HEK293 (cell line): ENCODE measurements around the gene OPRM1.

ENCODE experiments used
- CTCF ChIA-PET: fragments of 350-600 bp; formaldehyde crosslinking; extraction: SDS; loops from one replicate; lab custom pipeline; 2021; ENCODE audit warnings: antibody characterized with exemption; lab: Yijun Ruan, JAX
- POLR2A ChIA-PET: fragments of 300-600 bp; formaldehyde crosslinking; extraction: SDS; loops from one replicate; lab custom pipeline; 2020; ENCODE audit warnings: antibody characterized with exemption, inconsistent platforms; lab: Yijun Ruan, JAX
- H3K27ac ChIP-seq: fragments of 200-500 bp; sonication (Bioruptor generic); 2 replicates; pipeline ENCODE4 v1.5.1; 2014; ENCODE audit warnings: low read depth, low read length, control low read depth, inconsistent platforms; ENCODE audit errors: extremely low read depth
- H3K36me3 ChIP-seq, 2 experiments: fragments of 200-500 bp in 1 of 2; sonication (Bioruptor generic) in 1 of 2; 1 replicate in 1 of 2; 2 replicates in 1 of 2; pipeline ENCODE4 v1.5.1; 2014 to 2017; ENCODE audit warnings: inconsistent platforms in 2 of 2, low read length in 2 of 2; ENCODE audit not compliant: control insufficient read depth in 2 of 2, insufficient read depth in 1 of 2
- H3K4me1 ChIP-seq: fragments of 200-500 bp; sonication (Bioruptor generic); 2 replicates; pipeline ENCODE4 v1.5.1; 2014; ENCODE audit warnings: mild to moderate bottlenecking, low read length, inconsistent platforms; ENCODE audit not compliant: control insufficient read depth, insufficient read depth
- H3K4me3 ChIP-seq: 2 replicates; pipeline ENCODE4 v1.5.1; 2011; ENCODE audit warnings: low read depth, mild to moderate bottlenecking, control low read depth, low read length, moderate library complexity
- H3K9me3 ChIP-seq: fragments of 200-500 bp; sonication (Bioruptor generic); 2 replicates; pipeline ENCODE4 v1.5.1; 2014; ENCODE audit warnings: low read depth, low read length, inconsistent platforms; ENCODE audit not compliant: control insufficient read depth, insufficient read depth
- AEBP2 ChIP-seq: fragments of 450-650 bp; formaldehyde crosslinking; IDR thresholded peaks from 2 replicates; pipeline ENCODE4 v1.5.1; 2016; ENCODE audit warnings: missing biosample characterization, missing genetic modification characterization, borderline replicate concordance
- ELK4 ChIP-seq: IDR thresholded peaks from 2 replicates; pipeline ENCODE4 v1.6.1; 2011; ENCODE audit warnings: mild to moderate bottlenecking, low read depth, low read length, borderline replicate concordance
- FEZF1 ChIP-seq: fragments of 450-650 bp; formaldehyde crosslinking; IDR thresholded peaks from 2 replicates; pipeline ENCODE4 v1.5.1; 2016; ENCODE audit warnings: missing biosample characterization, missing genetic modification characterization
- KLF8 ChIP-seq: fragments of 450-650 bp; formaldehyde crosslinking; IDR thresholded peaks from 2 replicates; pipeline ENCODE4 v1.5.1; 2016; ENCODE audit warnings: missing biosample characterization, missing genetic modification characterization
- KLF9 ChIP-seq: fragments of 450-650 bp; formaldehyde crosslinking; IDR thresholded peaks from 2 replicates; pipeline ENCODE4 v1.5.1; 2016; ENCODE audit warnings: missing biosample characterization, missing genetic modification characterization, low read depth
- SP2 ChIP-seq: fragments of 450-650 bp; formaldehyde crosslinking; IDR thresholded peaks from 2 replicates; pipeline ENCODE4 v1.5.1; 2016; ENCODE audit warnings: missing biosample characterization, missing genetic modification characterization
- TCF7L2 ChIP-seq: IDR thresholded peaks from 2 replicates; pipeline ENCODE4 v1.6.1; 2011; ENCODE audit warnings: low read depth, mild to moderate bottlenecking, inconsistent platforms, low read length, moderate library complexity, borderline replicate concordance
- ZNF140 ChIP-seq: fragments of 450-650 bp; formaldehyde crosslinking; IDR thresholded peaks from 2 replicates; pipeline ENCODE4 v1.5.1; 2016; ENCODE audit warnings: missing biosample characterization, missing genetic modification characterization
- ZNF146 ChIP-seq: fragments of 450-650 bp; formaldehyde crosslinking; IDR thresholded peaks from 2 replicates; pipeline ENCODE4 v1.5.1; 2016; ENCODE audit warnings: missing biosample characterization, missing genetic modification characterization
- ZNF155 ChIP-seq: fragments of 450-650 bp; formaldehyde crosslinking; IDR thresholded peaks from 2 replicates; pipeline ENCODE4 v1.5.1; 2016; ENCODE audit warnings: missing biosample characterization, missing genetic modification characterization
- ZNF184 ChIP-seq: fragments of 450-650 bp; IDR thresholded peaks from 2 replicates; pipeline ENCODE4 v1.5.1; 2018; ENCODE audit warnings: missing biosample characterization, mild to moderate bottlenecking, missing genetic modification characterization
- ZNF24 ChIP-seq: fragments of 450-650 bp; formaldehyde crosslinking; IDR thresholded peaks from 2 replicates; pipeline ENCODE4 v1.5.1; 2016; ENCODE audit warnings: missing biosample characterization, missing genetic modification characterization
- ZNF280C ChIP-seq: fragments of 450-650 bp; formaldehyde crosslinking; IDR thresholded peaks from 2 replicates; pipeline ENCODE4 v1.5.1; 2016; ENCODE audit warnings: missing biosample characterization, missing genetic modification characterization
- ZNF302 ChIP-seq: fragments of 450-650 bp; formaldehyde crosslinking; IDR thresholded peaks from 2 replicates; pipeline ENCODE4 v1.5.1; 2016; ENCODE audit warnings: missing biosample characterization, missing genetic modification characterization, low read depth
- ZNF426 ChIP-seq: fragments of 450-650 bp; formaldehyde crosslinking; IDR thresholded peaks from 2 replicates; pipeline ENCODE4 v1.5.1; 2017; ENCODE audit warnings: missing biosample characterization, missing genetic modification characterization, mild to moderate bottlenecking, inconsistent platforms, moderate library complexity
- ZNF518A ChIP-seq: fragments of 450-650 bp; formaldehyde crosslinking; conservative IDR thresholded peaks from 2 replicates; pipeline ENCODE4 v1.5.1; 2016; ENCODE audit warnings: low read depth, missing biosample characterization, missing genetic modification characterization
- ZNF555 ChIP-seq: fragments of 450-650 bp; formaldehyde crosslinking; conservative IDR thresholded peaks from 2 replicates; pipeline ENCODE4 v1.5.1; 2017; ENCODE audit warnings: missing biosample characterization, mild to moderate bottlenecking, missing genetic modification characterization, inconsistent platforms
- ZNF571 ChIP-seq: fragments of 450-650 bp; formaldehyde crosslinking; IDR thresholded peaks from 2 replicates; pipeline ENCODE4 v1.5.0; 2017; ENCODE audit warnings: missing biosample characterization, missing genetic modification characterization
- ZNF791 ChIP-seq: fragments of 450-650 bp; formaldehyde crosslinking; IDR thresholded peaks from 2 replicates; pipeline ENCODE4 v1.5.1; 2016; ENCODE audit warnings: missing biosample characterization, missing genetic modification characterization
- TF ChIP-seq, protein P1 (sequence below): fragments of 450-650 bp; IDR thresholded peaks from 2 replicates; pipeline ENCODE4 v1.5.1; 2018; ENCODE audit warnings: missing biosample characterization, missing genetic modification characterization

OPRM1 gene

DNA sequence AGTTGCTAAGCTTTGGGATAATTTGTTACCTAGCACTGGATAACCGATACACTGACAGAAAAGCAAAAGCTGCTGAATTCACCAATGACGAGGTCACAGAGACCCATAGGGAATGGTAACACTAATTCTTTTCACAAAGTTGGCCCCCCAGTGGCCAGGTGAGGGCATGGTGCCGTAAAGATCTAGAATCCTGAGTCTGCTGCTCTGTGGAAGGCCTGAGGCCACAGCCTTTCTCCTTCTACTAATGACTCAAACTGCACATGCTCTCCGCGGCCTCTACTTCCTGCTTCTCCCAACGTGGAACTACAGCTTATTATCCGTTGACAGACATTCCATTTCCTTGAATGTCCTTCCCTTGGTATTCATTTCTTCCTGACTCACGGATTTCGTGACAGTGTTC, 127.1 kb downstream of the OPRM1 start:
- TF ChIP-seq KLF8 (tag by site-specific recombination) (no peak), ZNF280C (no peak), ELK4 (no peak), ZNF571 (tag by site-specific recombination) (no peak), ZNF146 (tag by site-specific recombination) (no peak), ZNF518A (tag by site-specific recombination) (no peak), ZNF24 (tag by site-specific recombination) (no peak), SP2 (no peak), ZNF140 (tag by site-specific recombination) (no peak), TCF7L2 (no peak), AEBP2 (tag by site-specific recombination) (no peak), ZNF302 (no peak), FEZF1 (tag by site-specific recombination) (no peak), KLF9 (no peak), ZNF155 (tag by site-specific recombination) (no peak), ZNF791 (tag by site-specific recombination) (no peak), ZNF555 (tag by site-specific recombination) (no peak), ZNF426 (tag by site-specific recombination) (no peak), ZNF184 (tag by site-specific recombination) (no peak)
- TF ChIP-seq, protein P1, sequence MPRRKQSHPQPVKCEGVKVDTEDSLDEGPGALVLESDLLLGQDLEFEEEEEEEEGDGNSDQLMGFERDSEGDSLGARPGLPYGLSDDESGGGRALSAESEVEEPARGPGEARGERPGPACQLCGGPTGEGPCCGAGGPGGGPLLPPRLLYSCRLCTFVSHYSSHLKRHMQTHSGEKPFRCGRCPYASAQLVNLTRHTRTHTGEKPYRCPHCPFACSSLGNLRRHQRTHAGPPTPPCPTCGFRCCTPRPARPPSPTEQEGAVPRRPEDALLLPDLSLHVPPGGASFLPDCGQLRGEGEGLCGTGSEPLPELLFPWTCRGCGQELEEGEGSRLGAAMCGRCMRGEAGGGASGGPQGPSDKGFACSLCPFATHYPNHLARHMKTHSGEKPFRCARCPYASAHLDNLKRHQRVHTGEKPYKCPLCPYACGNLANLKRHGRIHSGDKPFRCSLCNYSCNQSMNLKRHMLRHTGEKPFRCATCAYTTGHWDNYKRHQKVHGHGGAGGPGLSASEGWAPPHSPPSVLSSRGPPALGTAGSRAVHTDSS (tag by site-specific recombination), result no peak
- Histone ChIP-seq H3K4me1 (no peaks in the 10 kb centered on the region), H3K36me3 (no peaks in the 10 kb centered on the region), H3K4me3 (no peak overlapping the region), H3K27ac (no peak overlapping the region), H3K9me3 (no peaks in the 10 kb centered on the region)
- ChIA-PET CTCF (interaction anchor here (0.6 to 1.3 kb wide), 3 partner anchors 8 to 10 kb away, joined by 3 to 5 read pairs (median 3); no protein-coding TSS in a partner anchor), POLR2A (no interaction called here)
